Erythroblast (primary cell): ENCODE data around the gene MYO1B.

ENCODE experiments used
- DNase-seq, 2 experiments: peaks; one replicate each; lab custom pipeline; 2025; lab: John Stamatoyannopoulos, UW
- GATA1 ChIP-seq: IDR thresholded peaks from 2 replicates; pipeline ENCODE4 v1.6.1; 2011; ENCODE audit warnings: low read depth, mild to moderate bottlenecking, control low read depth, low read length, moderate library complexity
- POLR2A ChIP-seq: IDR thresholded peaks from 2 replicates; pipeline ENCODE4 v1.6.1; 2011; ENCODE audit warnings: mild to moderate bottlenecking, low read length

MYO1B gene

DNA sequence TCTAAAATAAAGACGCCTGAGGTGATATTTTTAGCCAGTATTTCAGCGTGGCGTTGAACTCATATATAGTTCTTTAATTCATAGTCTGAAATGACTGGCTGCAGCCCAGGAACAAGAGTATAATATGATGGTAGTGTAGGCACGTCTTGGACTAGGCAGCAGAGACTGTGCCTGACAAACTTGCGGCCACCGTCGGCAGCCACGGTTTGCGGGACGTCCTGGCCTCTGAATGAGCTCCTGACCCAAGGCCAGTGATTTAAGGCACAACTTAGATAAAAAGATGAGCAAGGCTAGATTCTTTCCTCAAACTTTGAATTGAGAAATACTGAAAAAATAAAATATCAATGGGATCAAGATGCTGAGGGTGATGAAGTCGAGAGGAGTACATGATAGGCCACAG is 40.0 kb downstream of the MYO1B start:
- TF ChIP-seq GATA1 = no peak
- TF ChIP-seq POLR2A = no peak
- DNase-seq = no peak

DNA sequence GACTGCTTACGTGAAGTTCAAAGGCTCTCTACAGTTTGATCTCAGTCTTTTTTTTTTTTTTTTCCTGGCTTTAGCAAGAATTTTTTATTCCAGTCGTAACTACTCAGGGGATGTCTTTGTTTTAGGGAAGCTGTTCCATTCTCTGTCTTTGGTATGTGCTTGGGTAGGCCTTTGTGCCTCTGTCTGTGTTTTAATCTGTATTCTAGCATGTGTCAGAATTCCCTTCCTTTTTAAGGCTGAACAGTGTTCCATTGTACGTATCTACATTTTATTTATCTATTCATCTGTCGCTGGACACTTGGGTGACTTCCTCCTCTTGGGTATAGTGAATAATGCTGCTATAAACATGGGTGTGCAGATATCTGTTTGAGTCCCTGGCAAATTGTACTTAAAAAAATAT is 42.6 kb downstream of the MYO1B start:
- TF ChIP-seq POLR2A = no peak
- TF ChIP-seq GATA1 = no peak
- DNase-seq = no peak

GRCh38 chr2:191289049-191289448 is 43.8 kb downstream of the MYO1B start:
- TF ChIP-seq GATA1 (no peak), POLR2A (no peak)
- DNase-seq = no peak

DNA sequence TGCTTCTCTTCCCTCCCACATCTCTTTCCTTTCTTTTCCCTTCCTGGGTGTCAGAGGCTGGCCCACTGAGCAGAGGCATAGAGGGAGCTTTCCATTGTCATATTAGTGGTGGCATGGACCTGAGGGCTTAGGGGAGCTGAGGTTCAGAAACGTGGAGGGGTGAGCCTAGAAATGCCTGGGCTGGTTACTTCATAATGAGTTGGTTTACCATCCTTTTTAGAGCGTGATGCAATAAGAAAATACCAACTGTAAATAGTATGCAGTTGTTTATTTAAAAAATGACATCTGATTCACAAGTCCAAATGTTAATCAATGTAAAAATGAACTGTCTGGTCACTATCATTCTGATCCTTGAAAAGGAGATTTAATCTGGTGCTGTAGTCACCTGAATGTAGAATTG is 46.3 kb downstream of the MYO1B start:
- no peak for TF ChIP-seq GATA1

DNA sequence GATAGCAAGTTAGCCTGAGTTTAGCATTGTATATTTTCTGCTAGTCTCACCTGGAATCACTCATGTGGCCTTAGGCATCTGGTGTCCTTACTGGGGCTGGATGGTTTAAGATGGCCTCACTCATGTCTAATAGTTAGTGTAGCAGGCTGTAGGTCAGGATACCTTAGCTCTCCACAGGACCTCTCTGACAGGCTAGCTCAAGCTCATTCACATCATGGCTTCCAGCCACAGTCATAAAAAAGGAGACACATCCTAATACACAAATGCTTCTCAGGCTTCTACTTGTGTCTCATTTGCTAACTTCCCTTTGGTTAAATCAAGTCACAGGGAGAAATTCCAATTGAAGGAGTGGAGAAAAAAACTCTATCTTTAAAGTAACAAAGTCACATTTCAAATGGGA is 47.7 kb downstream of the MYO1B start:
- TF ChIP-seq GATA1 (no peak), POLR2A (no peak)

More for the DNA sequence above, 46.3 kb downstream of the MYO1B start:
- no peak for DNase-seq

DNA sequence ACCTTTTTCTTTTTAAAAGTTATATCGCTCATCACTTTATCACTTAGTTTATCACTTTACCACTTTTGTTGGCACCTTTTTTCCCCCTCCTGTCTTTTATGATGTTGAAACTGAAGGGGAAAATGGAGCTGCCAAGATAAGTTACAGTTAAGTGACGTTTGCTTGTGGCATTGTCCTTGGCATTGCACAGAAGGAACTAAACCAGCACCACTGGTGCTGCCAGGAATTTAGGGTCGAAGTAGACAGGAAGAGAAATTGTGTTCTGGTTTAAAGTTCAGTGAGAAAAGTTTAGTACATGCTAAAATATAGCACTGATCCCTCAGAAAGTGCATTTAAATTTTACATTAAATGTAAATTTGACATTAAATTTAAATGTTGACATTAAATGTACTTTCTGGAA is 49.9 kb downstream of the MYO1B start:
- no peak for TF ChIP-seq POLR2A
- TF ChIP-seq GATA1 = no peak
- DNase-seq = no peak

More for the DNA sequence above, 47.7 kb downstream of the MYO1B start:
- no peak for DNase-seq

- DNase-seq = no peak
- TF ChIP-seq GATA1 (no peak), POLR2A (no peak)
These were observed 51.1 kb downstream of the MYO1B start for GRCh38 chr2:191296083-191297006.

GRCh38 chr2:191297033-191297432 is 51.8 kb downstream of the MYO1B start:
- no peak for DNase-seq

DNA sequence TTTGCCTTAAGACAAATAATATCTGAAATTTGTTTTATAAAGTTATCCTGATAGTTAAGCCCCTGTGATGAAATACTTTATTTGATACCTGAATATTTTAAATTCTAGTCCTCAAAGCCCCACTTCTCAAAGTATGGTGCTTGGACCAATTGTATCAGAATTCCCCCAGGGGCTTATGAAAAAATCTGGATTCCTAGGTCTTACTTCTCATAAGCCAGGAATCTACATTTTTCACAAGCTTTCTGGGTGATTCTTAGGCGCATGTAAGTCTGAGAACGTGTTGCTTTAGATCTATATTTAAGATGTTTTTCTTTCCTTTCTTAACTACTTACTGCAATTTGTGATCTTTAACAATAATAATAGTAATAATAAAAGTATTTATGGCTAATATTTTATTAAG is 53.1 kb downstream of the MYO1B start:
- TF ChIP-seq POLR2A (no peak), GATA1 (no peak)
- DNase-seq = no peak

More at GRCh38 chr2:191297033-191297432, 51.8 kb downstream of the MYO1B start:
- no peak for TF ChIP-seq GATA1
- TF ChIP-seq POLR2A = no peak

GRCh38 chr2:191299010-191299409 is 53.8 kb downstream of the MYO1B start:
- TF ChIP-seq POLR2A = no peak
- TF ChIP-seq GATA1 = no peak
- no peak for DNase-seq

GRCh38 chr2:191299866-191300265 is 54.7 kb downstream of the MYO1B start:
- TF ChIP-seq POLR2A (no peak), GATA1 (no peak)
- no peak for DNase-seq

- no peak for TF ChIP-seq POLR2A
- no peak for TF ChIP-seq GATA1
- DNase-seq = no peak
These were observed 56.8 kb downstream of the MYO1B start for GRCh38 chr2:191301971-191302370.

DNA sequence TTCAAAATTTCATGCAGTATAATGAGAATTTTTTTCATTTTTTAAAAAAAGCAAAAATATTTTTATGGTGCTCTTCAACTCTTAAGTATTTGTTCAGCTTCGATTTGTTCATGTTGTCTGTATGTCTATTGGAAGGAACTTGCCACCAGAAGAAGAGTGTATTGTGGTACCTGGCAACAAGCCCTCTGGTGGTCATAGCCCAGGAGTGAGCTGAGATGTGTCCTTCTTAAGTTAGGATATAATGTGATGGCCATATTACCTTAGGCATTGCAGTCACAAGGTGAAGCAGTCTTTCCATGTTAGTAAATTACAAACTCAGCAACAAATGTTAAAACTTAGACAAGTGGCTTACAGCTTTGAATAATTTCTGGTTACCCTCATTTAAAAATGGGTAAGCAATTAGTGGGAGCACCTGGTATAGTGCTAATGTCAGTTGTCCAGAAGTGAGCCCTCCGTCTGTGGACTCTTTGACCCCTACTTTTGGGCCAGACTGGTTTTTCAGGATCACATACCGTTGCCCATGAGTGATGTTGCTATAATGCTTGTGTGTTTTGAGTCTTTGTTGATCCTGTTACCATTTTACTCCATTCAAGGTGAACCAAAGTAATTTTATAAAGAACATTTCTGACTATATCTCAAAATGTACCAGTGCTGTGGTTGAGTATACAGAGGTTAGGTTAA is 57.4 kb downstream of the MYO1B start:
- DNase-seq = no peak
- TF ChIP-seq GATA1 (no peak), POLR2A (no peak)
